UCSD-AML1 (cell line): Measurements from ENCODE around the gene APOBEC3H.

Experiments
- DNase-seq: peaks from one replicate; lab custom pipeline; 2025; ENCODE audit not compliant: unreplicated experiment; lab: John Stamatoyannopoulos, UW

The APOBEC3H gene

DNA sequence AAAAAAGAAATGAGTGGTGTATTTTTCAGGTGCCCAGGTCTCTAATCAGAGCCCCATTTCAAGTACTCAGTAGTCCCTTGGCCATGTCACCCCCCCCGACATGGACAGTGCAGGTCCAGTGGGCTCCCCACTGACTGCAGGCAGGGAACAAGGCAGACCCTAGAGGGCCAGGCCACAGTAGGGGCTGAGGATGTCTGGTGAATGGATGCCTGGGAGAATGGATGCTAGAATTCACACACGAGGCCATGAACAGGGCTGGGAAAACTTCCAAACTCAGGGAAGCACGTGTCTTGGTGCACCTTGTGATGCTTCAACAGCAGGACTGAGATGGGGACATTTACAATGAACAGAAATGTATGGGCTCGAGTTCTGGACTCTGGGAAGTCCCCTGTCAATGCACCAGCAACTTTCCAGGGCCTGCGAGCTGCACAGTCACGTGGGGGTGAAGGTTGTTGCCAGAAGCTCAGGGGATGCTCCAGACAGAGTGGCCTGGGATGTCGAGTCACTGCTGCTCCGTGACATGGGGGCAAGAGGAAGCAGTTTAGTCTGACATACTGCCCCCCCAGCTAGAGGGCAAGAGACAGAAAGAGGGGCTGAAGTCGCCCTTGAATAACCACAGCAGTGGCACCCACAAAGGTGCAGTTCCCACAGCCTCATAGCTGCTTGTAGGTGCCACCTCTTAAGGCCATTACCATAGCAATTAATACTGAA is 16.8 kb upstream of the APOBEC3H start:
- DNase-seq: no peak

DNA sequence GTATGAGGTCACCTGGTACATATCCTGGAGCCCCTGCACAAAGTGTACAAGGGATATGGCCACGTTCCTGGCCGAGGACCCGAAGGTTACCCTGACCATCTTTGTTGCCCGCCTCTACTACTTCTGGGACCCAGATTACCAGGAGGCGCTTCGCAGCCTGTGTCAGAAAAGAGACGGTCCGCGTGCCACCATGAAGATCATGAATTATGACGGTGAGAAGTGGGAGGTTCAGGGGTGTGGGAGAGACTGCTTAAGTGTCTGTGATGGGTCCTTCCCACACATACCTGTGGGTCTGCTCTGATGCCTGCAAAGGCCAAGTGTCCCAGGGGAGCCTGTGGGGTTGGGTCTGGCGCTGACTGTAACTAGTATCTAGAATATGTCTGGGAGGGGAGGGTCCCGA is 16.0 kb upstream of the APOBEC3H start:
- no peak for DNase-seq

DNA sequence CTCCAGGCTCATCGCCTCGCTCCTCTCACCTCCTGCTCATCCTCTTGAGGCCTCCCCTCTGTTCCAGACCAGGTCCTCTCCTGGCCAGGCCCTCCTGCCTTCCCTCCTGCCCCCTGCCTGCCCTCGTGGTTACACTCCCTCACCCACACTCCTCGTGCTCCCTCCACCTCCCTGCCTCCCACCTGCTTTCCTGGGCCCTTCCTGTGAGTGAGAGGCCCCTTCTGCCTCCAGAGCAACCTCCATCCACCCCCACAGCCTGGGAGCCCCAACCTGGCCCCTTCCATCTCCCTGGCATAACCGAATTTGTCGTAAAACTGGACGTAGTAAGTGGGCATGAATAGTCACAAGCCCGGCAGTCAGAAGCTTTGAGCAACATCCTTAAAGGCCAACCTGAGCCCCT is 15.4 kb upstream of the APOBEC3H start:
- no peak for DNase-seq

DNA sequence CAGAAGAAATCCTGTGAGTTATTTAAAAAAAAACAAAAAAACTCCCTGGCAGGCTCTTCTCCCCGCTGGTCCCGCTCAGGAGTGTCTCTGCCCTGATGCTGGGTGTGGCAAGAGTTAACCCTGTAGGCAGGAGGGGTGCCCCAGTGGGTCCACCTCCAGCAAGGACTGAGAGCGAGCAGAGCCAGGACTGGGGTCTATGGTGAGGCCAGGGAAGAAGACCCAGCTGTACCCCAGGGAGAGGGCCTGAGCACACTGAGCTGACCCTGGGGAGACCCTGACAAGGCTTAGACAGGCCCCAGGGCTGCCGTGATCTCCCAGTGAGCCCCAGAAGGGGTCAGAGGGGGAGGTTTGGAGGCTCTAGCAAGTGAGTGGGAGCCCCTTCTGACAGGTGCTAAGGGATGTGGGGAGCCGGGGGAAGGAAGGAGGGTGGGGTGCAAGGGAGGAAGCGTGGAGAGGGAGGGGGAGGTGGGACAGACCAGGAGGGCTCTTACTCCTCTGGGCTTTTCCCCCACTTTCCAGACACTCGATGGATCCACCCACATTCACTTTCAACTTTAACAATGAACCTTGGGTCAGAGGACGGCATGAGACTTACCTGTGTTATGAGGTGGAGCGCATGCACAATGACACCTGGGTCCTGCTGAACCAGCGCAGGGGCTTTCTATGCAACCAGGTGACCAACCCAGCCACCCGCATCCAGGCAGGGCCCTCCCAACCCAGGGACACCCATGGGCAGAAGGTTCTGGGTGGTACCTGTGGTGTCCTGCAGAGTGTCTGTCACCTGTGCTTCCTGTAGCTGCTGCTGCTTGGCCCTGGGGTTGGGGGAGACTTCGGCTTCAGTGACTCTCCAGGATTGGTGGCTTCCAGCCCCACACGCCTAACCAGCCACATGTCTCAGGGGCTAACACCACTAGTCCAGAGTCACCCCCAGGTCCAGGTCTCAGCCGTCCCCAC is 13.6 kb upstream of the APOBEC3H start:
- DNase-seq: no peak

DNA sequence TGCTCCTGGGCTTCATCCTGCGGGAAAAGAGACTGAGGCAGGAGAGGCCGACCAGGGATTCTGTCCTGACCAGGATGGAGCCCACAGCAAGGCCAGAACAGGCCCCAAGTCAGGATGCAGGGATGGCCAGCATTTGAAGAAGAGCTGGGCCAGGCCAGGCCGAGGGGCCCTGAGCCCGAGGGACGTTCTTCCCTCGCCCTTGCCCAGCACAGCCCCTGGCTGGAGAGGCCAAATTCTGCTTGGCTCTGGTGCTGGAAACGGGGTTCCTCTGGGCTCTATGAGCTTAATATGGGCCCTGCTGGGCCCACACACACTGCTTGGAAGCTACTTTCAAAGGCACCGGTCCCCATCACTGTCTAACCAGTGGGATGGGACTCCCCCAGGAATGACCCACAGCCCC is 12.4 kb upstream of the APOBEC3H start:
- DNase-seq: no peak

DNA sequence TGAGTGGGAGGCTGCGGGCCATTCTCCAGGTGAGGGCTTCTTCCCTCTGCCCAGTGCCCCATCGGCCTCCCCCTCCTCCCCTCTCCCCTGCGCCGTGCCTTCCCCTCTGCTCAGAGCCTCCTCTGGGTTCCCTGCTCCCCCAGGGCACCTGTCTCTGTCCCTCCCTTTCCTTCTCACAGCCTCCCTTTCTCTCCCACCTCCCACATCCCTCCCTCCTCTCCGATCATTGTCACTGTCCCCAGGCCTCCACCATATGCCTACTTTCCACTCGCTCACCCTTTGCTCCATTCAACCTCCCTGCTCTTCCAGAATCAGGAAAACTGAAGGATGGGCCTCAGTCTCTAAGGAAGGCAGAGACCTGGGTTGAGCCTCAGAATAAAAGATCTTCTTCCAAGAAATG is 9.9 kb upstream of the APOBEC3H start:
- no peak for DNase-seq

DNA sequence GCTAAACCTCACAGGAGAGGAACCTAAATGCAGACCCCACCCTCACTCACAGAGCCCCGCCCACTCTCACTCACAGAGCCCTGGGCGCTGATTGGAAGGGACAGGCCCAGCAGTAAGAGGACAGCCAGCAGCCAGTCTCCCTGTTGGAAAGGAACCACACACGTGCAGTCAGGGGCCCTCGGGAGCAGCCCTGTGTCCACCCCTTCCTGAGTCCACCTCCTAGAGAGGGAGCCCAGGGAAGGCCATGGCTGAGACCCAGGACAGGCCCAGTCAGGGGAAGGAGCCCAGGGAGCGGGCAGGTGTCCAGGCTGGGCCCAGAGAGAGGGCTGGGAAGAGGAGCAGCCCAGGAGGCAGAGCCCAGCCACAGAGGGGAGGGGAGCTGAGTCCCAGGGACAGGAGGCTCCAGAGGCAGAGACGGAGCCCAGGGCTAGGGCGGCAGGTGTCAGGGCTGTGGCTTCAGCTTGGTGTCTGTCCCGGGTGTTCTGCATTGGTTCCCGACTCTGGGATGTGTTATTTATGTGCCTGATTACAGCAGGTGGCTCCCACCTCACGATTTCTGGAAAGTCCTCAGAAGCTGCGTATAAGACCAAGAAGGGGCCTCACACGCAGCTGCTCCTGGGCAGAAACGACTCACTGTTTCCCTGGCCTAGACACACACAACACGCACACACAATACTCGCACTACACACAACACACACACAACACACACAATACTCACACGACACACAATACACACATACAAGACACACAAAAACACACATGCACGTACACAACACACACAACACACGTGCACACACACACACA is 9.0 kb upstream of the APOBEC3H start:
- DNase-seq: no peak

DNA sequence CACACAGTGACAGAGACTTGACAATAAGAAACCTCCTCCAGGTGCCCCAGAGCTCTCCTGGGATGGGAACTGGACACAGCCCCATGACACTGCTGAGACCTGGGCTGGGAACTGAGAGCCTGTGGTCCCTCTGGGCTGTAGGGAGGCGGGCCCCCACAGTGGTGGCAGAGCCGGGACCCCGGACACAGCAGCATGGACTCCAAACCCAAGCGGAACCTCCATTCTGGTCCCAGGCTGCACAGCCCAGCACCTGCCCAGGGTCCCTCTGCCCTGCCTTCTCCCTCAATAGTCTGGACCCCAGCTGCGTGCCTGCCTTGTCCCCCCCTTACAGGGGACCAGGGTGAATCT is 8.4 kb upstream of the APOBEC3H start:
- no peak for DNase-seq

DNA sequence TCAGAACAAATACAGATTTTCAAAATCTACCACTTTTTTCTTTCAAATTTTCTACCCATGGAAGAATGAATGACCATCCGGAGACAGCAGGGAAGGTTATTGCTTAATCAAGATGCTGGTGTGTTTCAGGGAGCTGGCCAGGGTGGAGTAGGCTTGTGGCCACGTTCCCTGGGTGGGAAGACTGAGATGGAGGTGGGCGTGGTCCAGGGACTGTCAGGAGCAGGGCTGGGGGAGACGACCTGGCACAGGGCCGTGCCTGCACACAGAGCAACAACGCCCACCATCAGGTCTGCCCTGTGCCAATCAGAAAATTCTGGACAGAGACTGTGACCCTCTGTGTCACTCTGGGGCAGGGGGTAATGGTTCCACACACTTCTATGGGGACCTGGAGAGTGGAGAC is 7.1 kb upstream of the APOBEC3H start:
- DNase-seq: no peak

DNA sequence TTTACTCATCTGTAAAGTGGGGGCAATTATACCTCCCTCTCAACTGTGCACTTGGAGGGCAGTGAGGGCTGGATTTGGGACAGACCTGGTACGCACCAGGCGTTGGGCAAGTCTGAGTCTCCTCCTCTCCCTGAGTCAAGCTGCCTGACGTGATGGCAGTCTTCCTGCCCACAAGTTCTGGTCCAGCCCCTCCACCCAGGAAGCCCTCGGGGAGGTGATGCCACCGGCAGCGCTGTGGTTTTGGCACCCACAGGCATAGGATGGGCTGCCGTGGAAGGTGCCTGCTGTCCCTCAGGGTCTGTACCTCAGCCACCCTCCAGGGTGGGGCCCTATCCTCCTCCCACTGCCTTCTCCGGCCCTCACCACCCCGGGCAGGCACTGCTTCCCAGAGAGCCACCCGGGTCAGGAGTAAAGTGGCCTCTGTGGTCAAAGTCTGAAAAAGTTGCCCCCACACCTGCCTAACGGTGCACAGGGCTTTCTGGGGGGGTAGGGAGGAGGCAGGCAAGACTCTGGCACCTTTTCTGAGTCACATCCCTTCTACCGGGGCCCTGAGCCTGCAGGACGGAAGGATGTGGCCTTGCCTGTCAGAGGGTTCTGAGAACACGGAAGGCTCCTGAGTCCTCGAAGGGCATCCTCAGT is 6.5 kb upstream of the APOBEC3H start:
- DNase-seq: peak; percentile 64

DNA sequence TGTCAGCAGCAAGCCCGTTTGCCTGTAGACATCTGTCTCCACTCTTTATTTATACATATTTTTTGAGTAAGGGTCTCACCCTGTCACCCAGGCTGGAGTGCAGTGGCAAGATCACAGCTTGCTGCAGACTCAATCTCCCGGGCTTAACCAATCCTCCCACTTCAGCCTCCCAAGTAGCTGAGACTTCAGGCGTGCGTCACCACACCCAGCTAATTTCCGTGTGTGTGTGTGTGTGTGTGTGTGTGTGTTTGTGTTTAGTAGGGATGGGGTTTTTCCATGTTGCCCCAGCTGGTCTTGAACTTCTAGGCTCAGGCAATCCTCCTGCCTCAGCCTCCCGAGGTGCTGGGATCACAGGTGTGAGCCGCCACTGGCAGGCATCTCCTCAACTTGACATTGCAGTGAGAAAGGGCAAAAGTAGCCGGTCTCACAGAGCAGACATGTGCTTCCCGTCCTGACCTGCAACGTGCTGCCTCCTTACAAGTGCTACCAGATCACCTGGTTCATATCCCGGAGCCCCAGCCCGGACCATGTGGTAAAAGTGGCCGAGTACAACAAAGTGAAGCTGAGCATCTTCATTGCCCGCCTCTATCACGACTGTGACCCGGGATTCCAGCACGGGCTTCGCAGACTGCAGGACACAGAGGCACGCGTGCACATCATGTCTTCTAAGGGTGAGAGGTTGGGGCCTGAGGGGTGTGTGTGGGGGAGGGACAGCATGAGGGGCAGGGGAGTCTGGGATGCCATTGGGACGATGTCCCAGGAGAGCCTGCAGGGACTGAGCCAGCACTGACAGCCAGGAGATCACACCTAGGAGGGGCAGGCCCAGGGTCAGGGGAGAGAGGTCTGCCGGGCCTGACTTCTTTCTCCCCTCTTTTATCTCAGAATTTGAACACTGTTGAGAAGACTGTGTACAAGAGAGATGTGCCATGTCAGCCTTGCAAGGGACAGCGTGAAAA is 5.6 kb upstream of the APOBEC3H start:
- no peak for DNase-seq

DNA sequence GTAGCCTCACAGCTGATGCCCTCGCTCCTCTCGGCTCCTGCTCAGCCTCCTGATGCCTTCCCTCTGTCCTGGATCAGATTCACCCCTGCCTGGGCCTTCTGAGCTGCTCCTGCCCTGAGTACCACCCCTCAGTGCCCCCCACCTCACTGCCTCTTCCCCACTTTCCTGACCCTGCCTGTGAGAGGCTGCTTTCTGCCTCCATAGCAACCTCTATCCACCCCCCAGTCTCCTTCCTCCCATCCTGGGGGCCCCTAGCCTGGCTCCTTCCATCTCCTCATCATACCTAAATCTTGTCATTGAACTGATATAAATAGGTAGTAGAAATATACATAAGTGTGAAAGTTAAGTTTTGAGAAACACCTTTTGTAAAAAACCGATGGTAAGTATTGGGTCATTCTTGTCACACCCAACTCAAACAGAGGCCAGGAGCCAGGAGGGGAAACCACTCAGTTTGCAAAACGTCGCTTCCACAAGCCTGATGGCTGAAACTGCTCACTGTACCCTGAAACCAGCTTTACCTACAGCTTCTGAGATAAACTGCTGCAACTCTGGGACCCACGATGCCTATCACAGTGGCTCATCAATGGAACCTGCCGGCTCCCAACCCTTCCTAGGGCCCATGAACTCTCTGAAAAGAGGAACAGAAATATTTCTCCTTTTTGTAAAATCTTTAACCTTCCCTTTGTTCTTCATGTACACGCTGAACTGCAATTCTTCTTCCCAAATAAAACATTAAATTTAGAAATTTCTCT is 4.8 kb upstream of the APOBEC3H start:
- no peak for DNase-seq

DNA sequence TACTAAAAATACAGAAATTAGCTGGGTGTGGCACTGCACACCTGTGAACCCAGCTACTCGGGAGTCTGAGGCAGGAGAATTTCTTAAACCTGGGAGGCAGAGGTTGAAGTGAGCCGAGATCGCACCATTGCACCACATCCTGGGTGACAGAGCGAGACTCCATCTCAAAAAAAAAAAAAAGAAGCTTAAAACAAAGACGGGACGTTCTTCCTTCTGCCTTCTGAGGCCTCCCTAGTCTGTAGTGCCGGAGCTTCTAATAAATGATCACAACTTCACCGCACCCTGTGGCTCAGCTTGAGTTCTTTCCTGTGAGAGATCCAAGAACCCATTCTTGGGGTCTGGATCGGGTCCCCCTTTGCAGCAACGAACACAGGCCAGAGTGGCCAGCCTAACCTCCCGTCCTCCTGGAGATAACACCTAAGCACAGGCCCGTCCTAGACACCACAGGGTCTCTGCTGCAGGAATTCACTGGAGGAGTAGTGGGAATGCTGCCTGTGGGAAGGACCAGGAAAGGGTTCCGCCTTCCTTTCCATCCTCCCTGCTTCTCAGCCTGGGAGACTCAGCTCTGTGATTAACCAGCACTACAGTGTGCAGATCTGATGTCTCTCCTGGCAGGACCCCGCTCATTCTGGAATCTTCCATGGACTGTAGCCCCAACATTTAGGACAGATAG is 2.2 kb upstream of the APOBEC3H start:
- DNase-seq: no peak

DNA sequence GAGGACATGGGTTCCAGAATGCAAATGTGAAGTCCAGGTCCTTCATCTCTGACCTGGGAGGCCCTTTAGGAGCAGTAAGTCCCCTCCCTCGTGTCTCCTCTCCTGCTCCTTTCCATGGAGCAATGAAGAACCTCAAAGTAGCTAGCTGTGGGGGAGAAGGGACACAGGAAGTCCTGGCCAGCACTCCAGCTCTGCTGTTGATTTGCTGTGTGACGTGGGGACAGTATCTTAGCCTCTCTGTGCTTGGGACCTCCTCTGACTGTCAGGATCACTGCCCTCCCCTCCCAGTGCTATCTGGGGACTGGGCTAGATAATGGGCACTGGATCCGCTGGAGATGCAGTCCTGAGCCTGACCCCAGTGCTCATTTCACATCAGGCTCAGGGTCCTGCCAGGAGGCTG is 1.1 kb upstream of the APOBEC3H start:
- DNase-seq: no peak

DNA sequence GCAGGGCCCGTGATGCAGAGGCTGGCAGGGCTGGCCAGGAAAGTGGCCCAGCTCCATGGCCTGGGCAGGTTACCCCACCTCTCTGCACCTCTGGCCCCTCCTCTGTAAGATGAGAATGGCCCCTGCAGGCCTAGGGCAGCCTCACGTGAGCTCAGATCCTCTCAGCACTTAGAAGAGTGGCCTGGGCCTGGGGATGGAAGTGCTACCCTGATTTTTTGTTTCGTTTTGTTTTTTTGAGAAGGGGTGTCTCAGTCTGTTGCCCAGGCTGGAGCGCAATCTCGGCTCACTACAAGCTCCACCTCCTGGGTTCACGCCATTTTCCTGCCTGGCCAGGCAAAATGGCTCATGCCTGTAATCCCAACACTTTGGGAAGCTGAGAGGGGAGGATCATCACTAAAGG is 982 bp downstream of the APOBEC3H start:
- no peak for DNase-seq

DNA sequence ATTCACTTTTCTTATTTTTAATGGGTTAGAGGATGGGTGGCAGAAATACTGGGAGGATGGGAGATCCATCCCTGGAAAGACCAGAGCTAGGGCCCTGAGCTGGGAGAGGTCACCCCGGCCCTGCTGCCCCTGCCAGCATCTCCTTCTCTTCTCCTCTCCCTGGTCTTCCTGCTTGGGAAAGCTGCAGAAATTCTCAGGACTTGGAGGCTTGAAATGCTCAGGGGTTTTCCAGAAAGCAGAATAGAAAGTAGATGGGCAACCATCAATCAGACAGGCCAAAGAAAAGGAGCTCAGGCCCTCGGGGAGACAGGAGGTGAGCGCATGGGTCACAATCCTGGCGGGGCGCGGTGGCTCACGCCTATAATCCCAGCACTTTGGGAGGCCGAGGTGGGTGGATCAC is 1.5 kb downstream of the APOBEC3H start:
- DNase-seq: no peak

DNA sequence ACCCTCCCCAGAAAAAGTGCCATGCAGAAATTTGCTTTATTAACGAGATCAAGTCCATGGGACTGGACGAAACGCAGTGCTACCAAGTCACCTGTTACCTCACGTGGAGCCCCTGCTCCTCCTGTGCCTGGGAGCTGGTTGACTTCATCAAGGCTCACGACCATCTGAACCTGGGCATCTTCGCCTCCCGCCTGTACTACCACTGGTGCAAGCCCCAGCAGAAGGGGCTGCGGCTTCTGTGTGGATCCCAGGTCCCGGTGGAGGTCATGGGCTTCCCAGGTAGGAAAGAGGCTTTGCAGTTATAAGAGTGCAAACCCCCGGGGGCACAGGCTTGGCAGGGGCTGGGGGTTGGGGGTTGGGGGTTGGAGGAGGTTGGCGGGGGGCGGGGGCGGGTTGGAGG is 4.2 kb downstream of the APOBEC3H start:
- no peak for DNase-seq

DNA sequence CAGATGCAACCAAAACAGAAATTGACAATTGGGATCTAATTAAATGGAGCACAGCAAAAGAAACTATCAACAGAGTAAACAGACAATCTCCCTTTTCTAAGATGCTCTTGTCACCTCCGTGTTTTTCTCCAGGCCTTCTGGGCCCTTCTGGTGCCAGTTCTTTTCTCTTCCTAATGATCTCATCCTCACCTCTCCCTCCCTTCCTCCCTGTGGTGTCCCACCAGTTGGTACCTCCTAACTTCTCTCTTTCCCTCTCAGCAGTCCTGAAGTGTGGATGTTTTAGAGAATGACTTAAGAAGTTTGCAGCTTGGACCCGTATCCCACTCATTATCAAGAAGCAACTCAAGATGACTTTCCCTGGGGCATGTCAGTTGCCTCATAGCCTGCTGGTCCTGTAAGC is 6.4 kb downstream of the APOBEC3H start:
- no peak for DNase-seq

DNA sequence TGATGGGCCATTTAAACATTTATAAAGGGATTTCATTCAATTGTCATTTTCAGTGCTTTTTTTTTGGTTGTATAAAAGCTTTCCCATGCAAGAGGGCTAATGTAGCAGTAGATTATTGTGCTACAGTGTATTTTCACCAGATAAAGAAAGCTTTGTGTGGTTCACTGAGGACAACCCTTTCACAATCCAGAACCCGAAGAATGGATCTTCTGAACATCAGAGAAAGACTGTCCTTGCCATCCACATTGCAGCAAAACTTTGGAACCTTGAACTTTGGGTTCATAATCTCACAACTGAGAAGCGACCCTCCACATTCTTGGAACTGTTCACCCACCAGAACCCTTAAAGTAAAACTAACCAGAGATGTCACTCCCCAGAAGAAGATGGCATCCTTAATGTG is 9.3 kb downstream of the APOBEC3H start:
- DNase-seq: no peak
